GM06990 (cell line): Measurements from ENCODE around the gene VAMP7.
"Not testable (repeated sequence)": the region's sequence is repeated elsewhere in the genome, so short reads cannot be mapped to it uniquely, and the experiment has no call there.

Experiments used
- DNase-seq: peaks from one replicate; pipeline ENCODE4 v3.0.0-alpha.2; 2011; ENCODE audit not compliant: insufficient read length; ENCODE audit errors: extremely low read depth
- H3K27me3 ChIP-seq: replicated peaks from 2 replicates; pipeline ENCODE4 v1.6.0; 2011; ENCODE audit warnings: low read length; ENCODE audit not compliant: control insufficient read depth, insufficient read depth
- H3K36me3 ChIP-seq: 2 replicates; pipeline ENCODE4 v1.5.1; 2011; ENCODE audit warnings: low read length; ENCODE audit not compliant: control insufficient read depth, insufficient read depth
- H3K4me3 ChIP-seq: replicated peaks from 2 replicates; pipeline ENCODE4 v1.5.1; 2011; ENCODE audit warnings: low read depth, mild to moderate bottlenecking, control low read depth, low read length
- TF ChIP-seq, protein P1 (sequence below): IDR thresholded peaks from 2 replicates; pipeline ENCODE4 v1.5.1; 2011; ENCODE audit warnings: low read length, control low read depth, mild to moderate bottlenecking, inconsistent platforms; ENCODE audit not compliant: insufficient read depth, poor library complexity, severe bottlenecking

The VAMP7 gene

DNA sequence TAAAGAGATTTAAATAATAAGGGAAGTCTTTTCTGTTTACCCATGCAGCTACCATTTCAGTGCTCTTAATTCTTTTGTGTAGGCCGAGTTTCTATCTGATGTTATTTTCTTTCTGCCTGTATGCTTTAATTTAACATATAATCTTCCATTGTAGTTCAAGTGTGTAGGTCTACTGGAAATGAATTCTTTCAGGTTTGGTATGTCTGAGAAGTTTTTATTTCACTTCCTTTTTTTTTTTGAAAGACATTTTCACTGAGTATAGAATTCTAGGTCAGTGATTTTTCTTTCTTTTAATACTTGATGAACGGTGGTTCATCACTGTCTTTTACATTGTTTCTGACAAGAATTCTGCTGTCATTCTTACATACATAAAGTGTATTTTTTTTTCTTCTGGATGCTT, 42.1 kb downstream of the VAMP7 start:
- TF ChIP-seq, protein P1, sequence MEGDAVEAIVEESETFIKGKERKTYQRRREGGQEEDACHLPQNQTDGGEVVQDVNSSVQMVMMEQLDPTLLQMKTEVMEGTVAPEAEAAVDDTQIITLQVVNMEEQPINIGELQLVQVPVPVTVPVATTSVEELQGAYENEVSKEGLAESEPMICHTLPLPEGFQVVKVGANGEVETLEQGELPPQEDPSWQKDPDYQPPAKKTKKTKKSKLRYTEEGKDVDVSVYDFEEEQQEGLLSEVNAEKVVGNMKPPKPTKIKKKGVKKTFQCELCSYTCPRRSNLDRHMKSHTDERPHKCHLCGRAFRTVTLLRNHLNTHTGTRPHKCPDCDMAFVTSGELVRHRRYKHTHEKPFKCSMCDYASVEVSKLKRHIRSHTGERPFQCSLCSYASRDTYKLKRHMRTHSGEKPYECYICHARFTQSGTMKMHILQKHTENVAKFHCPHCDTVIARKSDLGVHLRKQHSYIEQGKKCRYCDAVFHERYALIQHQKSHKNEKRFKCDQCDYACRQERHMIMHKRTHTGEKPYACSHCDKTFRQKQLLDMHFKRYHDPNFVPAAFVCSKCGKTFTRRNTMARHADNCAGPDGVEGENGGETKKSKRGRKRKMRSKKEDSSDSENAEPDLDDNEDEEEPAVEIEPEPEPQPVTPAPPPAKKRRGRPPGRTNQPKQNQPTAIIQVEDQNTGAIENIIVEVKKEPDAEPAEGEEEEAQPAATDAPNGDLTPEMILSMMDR, result no peak
- Histone ChIP-seq H3K4me3 (no peak overlapping the region), H3K27me3 (no peaks in the 10 kb centered on the region), H3K36me3 (no peaks in the 10 kb centered on the region; the same call in 1 of the 2 replicates)
- peak; percentile 20 for DNase-seq

GRCh38 chrX:155930852-155931618, 49.9 kb downstream of the VAMP7 start:
- not testable (repeated sequence) for H3K27me3 ChIP-seq, H3K36me3 ChIP-seq, H3K4me3 ChIP-seq, DNase-seq

GRCh38 chrX:155938132-155938531, 57.0 kb downstream of the VAMP7 start:
- no peak overlapping the region for H3K4me3 ChIP-seq
- DNase-seq, result no peak
- H3K36me3 ChIP-seq, result no peaks in the 10 kb centered on the region
- TF ChIP-seq, protein P1, result no peak
- H3K27me3 ChIP-seq, result no peaks in the 10 kb centered on the region

GRCh38 chrX:155949098-155949497, 68.0 kb downstream of the VAMP7 start:
- Histone ChIP-seq H3K36me3 (no peaks in the 10 kb centered on the region), H3K4me3 (no peak overlapping the region), H3K27me3 (no peaks in the 10 kb centered on the region)
- TF ChIP-seq, protein P1, result no peak
- no peak for DNase-seq

GRCh38 chrX:155951237-155951789, 70.2 kb downstream of the VAMP7 start:
- Histone ChIP-seq H3K36me3 (no peaks in the 10 kb centered on the region), H3K4me3 (no peak overlapping the region), H3K27me3 (no peaks in the 10 kb centered on the region)
- no peak for DNase-seq
- TF ChIP-seq, protein P1, result no peak

DNA sequence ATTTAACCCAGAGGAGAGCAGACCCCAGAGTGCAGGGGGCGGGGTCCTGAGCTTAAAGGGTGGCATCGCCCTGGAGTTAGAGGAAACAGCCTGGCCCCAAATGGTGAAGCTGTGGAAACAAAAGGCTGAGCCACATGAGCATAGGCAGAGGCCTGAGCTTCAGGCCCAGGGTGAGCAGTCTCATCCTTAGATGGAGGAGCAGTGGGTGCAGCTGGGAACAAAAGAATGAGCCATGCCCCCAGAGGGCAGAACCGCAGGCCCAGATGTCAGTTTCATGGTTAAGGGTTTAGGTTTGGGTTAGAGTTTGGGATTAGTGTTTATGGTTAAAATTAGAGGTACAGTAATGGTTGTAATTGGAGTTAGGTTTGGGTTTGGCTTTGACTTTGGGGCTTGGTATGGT, 71.9 kb downstream of the VAMP7 start:
- no peaks in the 10 kb centered on the region for H3K27me3 ChIP-seq
- H3K4me3 ChIP-seq, result no peak overlapping the region
- no peaks in the 10 kb centered on the region for H3K36me3 ChIP-seq
- no peak for DNase-seq
- TF ChIP-seq, protein P1, result no peak
